ENCODE data around the gene FGFR1OP2. TPM values are rescaled to one million over a fixed set of nuclear protein-coding genes. Genes with fewer than 3 reads are reported as not detected.

FGFR1OP2 gene
- total and polyA plus RNA-seq, 2 of the 8 experiments (the other 6 are each of a cell fraction or from before 2014, with no cell fraction given): 8.8 to 34.4 TPM

DNA sequence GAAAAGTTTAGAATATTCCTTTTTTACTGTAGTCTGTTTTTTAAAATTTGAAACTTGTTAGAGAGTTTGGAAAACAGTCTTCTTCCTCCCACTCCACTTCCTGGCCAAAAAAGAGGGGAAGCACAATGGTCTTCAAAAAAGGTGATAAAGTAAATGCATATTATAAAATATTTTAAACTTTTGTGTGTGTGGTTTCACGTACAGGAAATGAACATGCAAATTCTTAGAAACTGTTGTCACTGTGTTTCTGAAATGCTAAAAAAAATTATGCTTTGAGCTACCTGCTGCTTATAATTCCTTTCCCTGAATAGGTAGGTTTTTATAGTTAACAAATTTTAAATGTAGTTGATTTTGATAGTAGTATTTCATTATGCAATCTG lies 2.9 kb downstream of the FGFR1OP2 start:
- H2BK12ac ChIP-seq (ENCODE audit: low read depth, low read length): no peak overlapping the region
- H4K20me1 ChIP-seq (replicated peaks in 1 of 2; ENCODE audit: control insufficient read depth in 1 of 2, insufficient read depth in 2 of 2, low read length in 2 of 2): peaks cover 2 to 4% of the 10 kb centered on the region in 2 experiments
- WGBS, 2 experiments (ENCODE audit: extremely low coverage in 1 of 2, insufficient coverage in 1 of 2, insufficient read length in 1 of 2, insufficient replicate concordance in 2 of 2, low coverage in 1 of 2, low lambda C conversion rate in 2 of 2, missing lambda C conversion rate in 1 of 2): 95% methylated on average over 1 of the region's 1 CpG; no CpG with 5 or more reads in 1 of the 2 experiments
- peaks cover 2% of the 10 kb centered on the region; the same call in 1 of the 2 replicates for H3K79me1 ChIP-seq (ENCODE audit: low read depth, low read length)
- no peaks in the 10 kb centered on the region for H3K36me3 ChIP-seq (ENCODE audit: control insufficient read depth in 2 of 4, insufficient read depth in 4 of 4, low read length in 3 of 4)
- H3K56ac ChIP-seq (replicated peaks; ENCODE audit: insufficient read length, low read depth, low read length): no peak overlapping the region
- no peak overlapping the region for H2BK15ac ChIP-seq (ENCODE audit: low read length)
- H3K14ac ChIP-seq (ENCODE audit: insufficient read length): no peak overlapping the region
- H3K79me2 ChIP-seq (ENCODE audit: control insufficient read depth in 1 of 2, insufficient read depth in 2 of 2, low read length in 2 of 2): peaks cover 5 to 90% of the 10 kb centered on the region in 2 experiments; a peak in 3 of 4 replicates
- ChIA-PET POLR2A (ENCODE audit: partially characterized antibody) (interaction anchor here (1.6 kb wide), 1 partner anchor 9 kb away, joined by 3 read pairs; no protein-coding TSS in a partner anchor), CTCF (ENCODE audit: partially characterized antibody) (interaction anchor here (1.0 kb wide), 1 partner anchor 69 kb away, joined by 3 read pairs; no protein-coding TSS in a partner anchor)
- H3K4me3 ChIP-seq (ENCODE audit: extremely low read depth in 1 of 4, insufficient read depth in 2 of 4, low read depth in 3 of 4, low read length in 4 of 4): no peak overlapping the region
- peaks cover 5% of the 10 kb centered on the region for H3K23me2 ChIP-seq (ENCODE audit: low read depth, low read length)
- DNase-seq (ENCODE audit: low read depth in 1 of 2, low spot score in 2 of 2) (no peak), FAIRE-seq (no peak)
- H3K27me3 ChIP-seq (replicated peaks in 1 of 4; ENCODE audit: control insufficient read depth in 3 of 4, extremely low read depth in 1 of 4, insufficient read depth in 3 of 4, low read length in 3 of 4): no peaks in the 10 kb centered on the region
- H2AK5ac ChIP-seq (ENCODE audit: low read depth, low read length): no peak overlapping the region
- H2BK20ac ChIP-seq (ENCODE audit: low read length): no peak overlapping the region
- H3K4me1 ChIP-seq (replicated peaks in 1 of 4; ENCODE audit: control insufficient read depth in 3 of 4, insufficient read depth in 4 of 4, low read length in 3 of 4): peaks cover 0 to 3% (median 2%) of the 10 kb centered on the region in 4 experiments; a peak in 5 of 7 replicates
- no peak overlapping the region for H4K5ac ChIP-seq (ENCODE audit: insufficient read length, low read depth, low read length)
- H2AFZ ChIP-seq (ENCODE audit: low read length): no peak overlapping the region
- H2BK5ac ChIP-seq (ENCODE audit: low read depth, low read length): no peak overlapping the region
- H3K27ac ChIP-seq (ENCODE audit: low read depth, low read length): no peak overlapping the region
- H3K23ac ChIP-seq (ENCODE audit: insufficient read length): no peak overlapping the region
- no peak overlapping the region for H4K91ac ChIP-seq (replicated peaks; ENCODE audit: insufficient read length, low read length)
- no peaks in the 10 kb centered on the region for H3K9me3 ChIP-seq (ENCODE audit: insufficient read depth in 2 of 2, low read depth in 1 of 2, low read length in 1 of 2)
- H3K9ac ChIP-seq (replicated peaks in 1 of 4; ENCODE audit: extremely low read depth in 1 of 4, low read depth in 3 of 4, low read length in 3 of 4): no peak overlapping the region
- no peak overlapping the region for H3K4ac ChIP-seq (replicated peaks; ENCODE audit: insufficient read length, low read depth, low read length)
- no peak overlapping the region for H2BK120ac ChIP-seq (replicated peaks; ENCODE audit: low read depth, low read length)
- no peak overlapping the region for H3K18ac ChIP-seq (ENCODE audit: extremely low read depth, low read length)
- no peak overlapping the region for H4K8ac ChIP-seq (ENCODE audit: extremely low read depth, insufficient read depth, low read length)
- H3K4me2 ChIP-seq (ENCODE audit: insufficient read depth in 1 of 2, low read depth in 2 of 2, low read length in 2 of 2): no peak overlapping the region
- TF ChIP-seq TCF12 (IDR thresholded peaks at IDR 0.05; ENCODE audit: low read depth, low read length) (no peak), SP2 (IDR thresholded peaks at IDR 0.05; ENCODE audit: low read length) (no peak), SIRT6 (IDR thresholded peaks at IDR 0.05; ENCODE audit: low read length) (no peak), CEBPB (IDR thresholded peaks at IDR 0.05; ENCODE audit: low read depth, low read length) (no peak), CHD2 (IDR thresholded peaks at IDR 0.05; ENCODE audit: low read length) (no peak), POU5F1 (IDR thresholded peaks at IDR 0.05; ENCODE audit: low read depth, low read length) (no peak)
